Lower lobe of right lung (tissue), 2 donors: Measurements from ENCODE around the gene DYNC1LI2. TPM values are rescaled to one million over a fixed set of nuclear protein-coding genes. Genes with fewer than 3 reads are reported as not detected.

Source experiments
- ATAC-seq, 2 donors: fragments of 200-7000 bp; cut with Tn5 transposase; one replicate each; pipeline ENCODE4 v1.9.1; 2020 to 2022; ENCODE audit warnings: mild to moderate bottlenecking in 2 of 2, moderate library complexity in 2 of 2
- DNase-seq: peaks from one replicate; pipeline ENCODE4 v3.0.0-alpha.2; 2020
- H3K27ac ChIP-seq: fragments of 200-600 bp; one replicate; pipeline ENCODE4 v1.8.0; 2022
- H3K27me3 ChIP-seq: fragments of 200-600 bp; one replicate; pipeline ENCODE4 v1.8.0; 2022; ENCODE audit warnings: low read depth
- H3K36me3 ChIP-seq: fragments of 200-600 bp; one replicate; pipeline ENCODE4 v1.8.0; 2022; ENCODE audit warnings: mild to moderate bottlenecking
- H3K4me1 ChIP-seq: fragments of 200-600 bp; one replicate; pipeline ENCODE4 v1.8.0; 2022
- H3K4me3 ChIP-seq: fragments of 200-600 bp; one replicate; pipeline ENCODE4 v1.8.0; 2022; ENCODE audit warnings: mild to moderate bottlenecking
- H3K9me3 ChIP-seq: fragments of 200-600 bp; one replicate; pipeline ENCODE4 v1.8.0; 2022
- intact Hi-C: fragments of 100-400 bp; cut with DNase I; formaldehyde crosslinking; loops from one replicate; pipeline ENCODE4 v1.11.0; 2022
- total RNA-seq: library from RNA; stranded (reverse); fragmentation: NEBNext Ultra II Directional; extraction: Animal tissue kit (Norgen Biotek cat#: 25700); gene quantifications from one replicate; pipeline ENCODE4 v1.2.1, GENCODE V29; 2021
- TF ChIP-seq, protein P1 (sequence below): fragments of 200-600 bp; IDR thresholded peaks from one replicate; pipeline ENCODE4 v1.8.0; 2022; ENCODE audit warnings: antibody characterized with exemption, mild to moderate bottlenecking
- donor health status: DM: no; HTN: yes; CAD: no; lungs with severe emphysema.

DYNC1LI2 gene
- total RNA-seq, 1 donor from 2014 or later = 114 TPM

DNA sequence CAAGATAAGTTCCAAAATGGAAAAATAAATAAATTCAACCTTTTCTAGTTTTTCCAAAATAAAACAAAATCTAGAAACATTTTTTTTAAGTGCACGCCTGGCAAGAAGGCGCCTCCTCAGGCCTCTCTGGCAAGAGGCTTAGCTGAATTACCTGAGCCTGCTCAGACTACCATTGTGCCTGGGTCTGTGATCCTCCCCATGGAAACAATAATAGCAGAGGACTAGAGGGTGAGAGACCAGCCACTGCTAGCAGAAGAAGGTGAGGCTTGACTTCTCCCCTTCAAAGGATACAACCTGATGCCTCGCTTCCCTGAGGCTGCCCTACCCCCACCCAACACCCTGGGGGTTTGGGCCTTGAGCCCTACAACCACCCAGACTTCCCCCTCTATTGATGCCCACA is 35.1 kb upstream of the DYNC1LI2 start:
- H3K27me3 ChIP-seq = no peaks in the 10 kb centered on the region
- intact Hi-C loops = no loop called here
- H3K27ac ChIP-seq = no peak overlapping the region
- no peaks in the 10 kb centered on the region for H3K4me1 ChIP-seq
- H3K9me3 ChIP-seq = no peaks in the 10 kb centered on the region
- DNase-seq = no peak
- ATAC-seq = no peak
- no peaks in the 10 kb centered on the region for H3K36me3 ChIP-seq
- H3K4me3 ChIP-seq = no peak overlapping the region
- TF ChIP-seq, protein P1, sequence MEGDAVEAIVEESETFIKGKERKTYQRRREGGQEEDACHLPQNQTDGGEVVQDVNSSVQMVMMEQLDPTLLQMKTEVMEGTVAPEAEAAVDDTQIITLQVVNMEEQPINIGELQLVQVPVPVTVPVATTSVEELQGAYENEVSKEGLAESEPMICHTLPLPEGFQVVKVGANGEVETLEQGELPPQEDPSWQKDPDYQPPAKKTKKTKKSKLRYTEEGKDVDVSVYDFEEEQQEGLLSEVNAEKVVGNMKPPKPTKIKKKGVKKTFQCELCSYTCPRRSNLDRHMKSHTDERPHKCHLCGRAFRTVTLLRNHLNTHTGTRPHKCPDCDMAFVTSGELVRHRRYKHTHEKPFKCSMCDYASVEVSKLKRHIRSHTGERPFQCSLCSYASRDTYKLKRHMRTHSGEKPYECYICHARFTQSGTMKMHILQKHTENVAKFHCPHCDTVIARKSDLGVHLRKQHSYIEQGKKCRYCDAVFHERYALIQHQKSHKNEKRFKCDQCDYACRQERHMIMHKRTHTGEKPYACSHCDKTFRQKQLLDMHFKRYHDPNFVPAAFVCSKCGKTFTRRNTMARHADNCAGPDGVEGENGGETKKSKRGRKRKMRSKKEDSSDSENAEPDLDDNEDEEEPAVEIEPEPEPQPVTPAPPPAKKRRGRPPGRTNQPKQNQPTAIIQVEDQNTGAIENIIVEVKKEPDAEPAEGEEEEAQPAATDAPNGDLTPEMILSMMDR = no peak

DNA sequence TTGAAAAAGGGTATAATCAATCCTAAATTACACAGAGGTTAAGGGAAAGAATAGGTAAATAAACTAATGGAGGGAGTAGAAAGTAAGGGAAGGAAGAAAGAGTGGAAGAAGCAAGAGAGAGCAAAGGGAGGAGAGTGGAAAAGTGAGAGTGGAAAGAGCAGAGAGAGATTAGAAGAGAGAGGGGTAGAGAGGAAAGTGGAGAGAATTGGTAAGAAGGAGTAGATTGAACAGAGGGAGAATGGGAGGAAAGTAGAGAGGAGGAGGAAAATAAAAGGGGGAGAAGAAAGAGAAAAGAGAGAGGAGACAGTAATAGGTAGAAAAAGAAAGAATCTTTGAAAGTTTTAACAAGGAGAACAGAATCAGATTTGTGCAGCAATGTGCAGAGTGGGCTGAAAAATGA is 25.0 kb upstream of the DYNC1LI2 start:
- ATAC-seq = no peak
- TF ChIP-seq, protein P1 = no peak
- no peak for DNase-seq
- no peak overlapping the region for H3K27ac ChIP-seq
- H3K9me3 ChIP-seq = no peaks in the 10 kb centered on the region
- H3K4me3 ChIP-seq = no peak overlapping the region
- intact Hi-C loops = no loop called here
- H3K4me1 ChIP-seq = no peaks in the 10 kb centered on the region
- no peaks in the 10 kb centered on the region for H3K36me3 ChIP-seq
- H3K27me3 ChIP-seq = no peaks in the 10 kb centered on the region

DNA sequence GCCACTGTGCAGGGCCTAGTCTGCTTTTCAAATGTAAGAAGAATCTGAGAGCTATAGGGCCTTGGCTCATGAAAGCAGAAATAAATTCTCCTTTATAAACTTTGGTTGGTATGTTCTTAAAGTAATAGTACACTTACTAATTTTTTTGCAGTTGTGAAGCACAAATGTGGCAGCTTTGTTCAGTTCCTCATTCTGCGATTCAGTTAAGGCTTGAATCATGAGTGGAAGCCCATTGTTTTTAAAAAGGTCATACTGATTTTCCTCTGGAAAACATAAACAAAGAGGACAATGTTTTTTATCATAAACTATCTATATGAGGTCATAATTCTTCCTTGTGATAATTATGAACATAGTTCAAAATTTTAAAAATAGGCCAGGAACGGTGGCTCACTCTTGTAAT is 23.6 kb upstream of the DYNC1LI2 start:
- H3K4me3 ChIP-seq = no peak overlapping the region
- no peaks in the 10 kb centered on the region for H3K36me3 ChIP-seq
- ATAC-seq = no peak
- no peaks in the 10 kb centered on the region for H3K9me3 ChIP-seq
- no peak for DNase-seq
- TF ChIP-seq, protein P1 = no peak
- H3K4me1 ChIP-seq = no peaks in the 10 kb centered on the region
- no peaks in the 10 kb centered on the region for H3K27me3 ChIP-seq
- intact Hi-C loops = no loop called here
- H3K27ac ChIP-seq = no peak overlapping the region

DNA sequence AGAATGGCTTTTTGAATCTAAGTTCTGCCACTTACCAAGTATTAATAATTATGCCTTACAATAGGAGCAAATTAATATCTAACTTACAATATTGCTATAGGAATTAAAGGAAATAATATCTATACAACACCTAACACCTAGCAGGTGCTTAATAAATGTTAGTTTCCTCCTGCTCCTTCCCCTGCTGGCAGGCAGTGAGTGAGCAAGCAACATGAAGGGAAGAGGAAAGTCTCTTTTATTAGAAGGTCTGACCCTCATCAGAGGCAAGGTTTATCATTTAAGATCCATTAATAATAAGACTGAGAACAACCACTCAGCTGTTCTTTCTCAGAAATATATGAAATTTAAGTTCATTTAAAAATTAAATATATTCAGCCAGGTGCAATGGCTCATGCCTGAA is 6.7 kb upstream of the DYNC1LI2 start:
- Histone ChIP-seq H3K27me3 (no peaks in the 10 kb centered on the region), H3K27ac (no peak overlapping the region), H3K9me3 (no peaks in the 10 kb centered on the region), H3K4me3 (no peak overlapping the region), H3K36me3 (no peaks in the 10 kb centered on the region), H3K4me1 (no peaks in the 10 kb centered on the region)
- intact Hi-C loops = no loop called here
- ATAC-seq = no peak
- TF ChIP-seq, protein P1 = no peak
- no peak for DNase-seq

DNA sequence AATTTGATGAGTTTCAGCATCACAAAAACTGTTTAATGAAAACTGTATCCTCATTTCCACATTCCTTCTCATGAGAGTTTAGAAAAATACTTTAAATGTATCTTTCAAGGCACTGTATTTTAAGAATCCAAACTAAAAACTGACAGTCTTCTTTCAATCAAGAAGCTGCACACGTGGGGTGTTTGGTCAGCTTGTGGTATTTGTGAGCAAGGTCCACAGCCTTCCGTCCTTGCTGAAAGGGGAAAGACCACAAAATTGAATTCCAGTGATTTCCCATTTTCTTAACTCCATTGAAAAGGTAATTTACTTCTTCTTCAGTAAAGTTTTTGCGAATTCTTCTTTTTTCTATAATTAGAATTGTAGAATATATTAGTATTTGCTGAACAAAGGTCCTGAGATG is 3.4 kb upstream of the DYNC1LI2 start:
- Histone ChIP-seq H3K36me3 (no peaks in the 10 kb centered on the region), H3K4me3 (no peak overlapping the region), H3K27ac (no peak overlapping the region), H3K4me1 (peaks cover 18% of the 10 kb centered on the region), H3K9me3 (no peaks in the 10 kb centered on the region), H3K27me3 (no peaks in the 10 kb centered on the region)
- DNase-seq (no peak), ATAC-seq (no peak)
- TF ChIP-seq, protein P1 = no peak
- intact Hi-C loops = no loop called here

DNA sequence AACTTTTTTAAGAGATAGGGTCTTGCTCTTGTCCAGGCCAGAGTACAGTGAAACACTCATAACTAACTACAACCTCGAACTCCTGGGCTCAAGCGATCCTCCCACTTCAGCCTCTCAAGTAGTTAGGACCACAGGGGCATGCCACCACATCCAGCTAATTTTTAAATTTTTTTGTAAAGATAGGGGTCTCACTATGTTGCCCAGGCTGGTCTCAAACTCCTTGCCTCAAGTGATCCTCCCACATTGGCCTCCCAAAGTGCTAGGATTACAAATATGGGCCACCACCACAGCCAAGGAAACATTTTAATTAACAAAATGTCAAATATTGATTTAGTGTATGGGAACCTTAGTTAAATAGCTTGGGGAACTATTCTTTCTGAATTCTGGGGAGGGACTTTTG is 2.8 kb upstream of the DYNC1LI2 start:
- TF ChIP-seq, protein P1 = no peak
- intact Hi-C loops = no loop called here
- Histone ChIP-seq H3K4me3 (no peak overlapping the region), H3K9me3 (no peaks in the 10 kb centered on the region), H3K27me3 (no peaks in the 10 kb centered on the region), H3K4me1 (peaks cover 25% of the 10 kb centered on the region), H3K27ac (no peak overlapping the region), H3K36me3 (peaks cover 2% of the 10 kb centered on the region)
- DNase-seq = no peak
- no peak for ATAC-seq
